Measurements from ENCODE around the gene NFKB2. TPM values are rescaled to one million over a fixed set of nuclear protein-coding genes. Genes with fewer than 3 reads are reported as not detected.

The NFKB2 gene
- total RNA-seq, 1 experiment from 2014 or later, result 38.4 TPM

GRCh38 chr10:102450374-102451104, 55.0 kb downstream of the NFKB2 start:
- DNase-seq (ENCODE audit: low spot score), result peak; percentile 93

GRCh38 chr10:102451105-102451969, 55.8 kb downstream of the NFKB2 start, which contains the start of gene C10orf95:
TSS of gene C10orf95 (minus strand) at chr10:102451543. CDS start at chr10:102451093, 450 bp downstream.
- peak; percentile 59 for DNase-seq (ENCODE audit: low spot score)

Small RNA genes within 50 kb of the gene (small RNA-seq; reads per million reads assigned to genes)
- 3.6 reads per million, percentile 78 among the genes with 10 or more reads in this experiment for gene MIR146B

Other genes starting within 250 kb of the NFKB2 start
- gene NOLC1, start 243.3 kb upstream of the NFKB2 start, total RNA-seq (2014; rRNA removed; shearing (Covaris generic)), result 79.1 and 88.7 TPM in 2 replicates
- gene ELOVL3, start 169.4 kb upstream of the NFKB2 start, total RNA-seq (2014; rRNA removed; shearing (Covaris generic)), result 0.15 and 0.16 TPM in 2 replicates
- not detected in 2 replicates for gene PITX3, start 154.2 kb upstream of the NFKB2 start, total RNA-seq (2014; rRNA removed; shearing (Covaris generic))
- gene GBF1, start 150.2 kb upstream of the NFKB2 start, total RNA-seq (2014; rRNA removed; shearing (Covaris generic)), result 28.6 and 32.5 TPM in 2 replicates
- 0.18 and 0.47 TPM in 2 replicates for gene PSD, start 23.1 kb downstream of the NFKB2 start, total RNA-seq (2014; rRNA removed; shearing (Covaris generic))
- 25.5 and 49.5 TPM in 2 replicates for gene FBXL15, start 25.1 kb downstream of the NFKB2 start, total RNA-seq (2014; rRNA removed; shearing (Covaris generic))
- gene CUEDC2, start 36.9 kb downstream of the NFKB2 start, total RNA-seq (2014; rRNA removed; shearing (Covaris generic)), result 37.0 and 38.6 TPM in 2 replicates
- 4.5 and 11.7 TPM in 2 replicates for gene C10orf95, start 55.8 kb downstream of the NFKB2 start, total RNA-seq (2014; rRNA removed; shearing (Covaris generic))
- 65.8 and 66.2 TPM in 2 replicates for gene ACTR1A, start 107.0 kb downstream of the NFKB2 start, total RNA-seq (2014; rRNA removed; shearing (Covaris generic))
- gene SUFU, start 108.3 kb downstream of the NFKB2 start, total RNA-seq (2014; rRNA removed; shearing (Covaris generic)), result 1.8 and 2.0 TPM in 2 replicates
- gene TRIM8, start 248.8 kb downstream of the NFKB2 start, total RNA-seq (2014; rRNA removed; shearing (Covaris generic)), result 81.2 and 82.3 TPM in 2 replicates

All from HT-29 (cell line).